Cardiac muscle cell (in vitro differentiated cells and primary cell): ENCODE data around the gene EEPD1. TPM values are rescaled to one million over a fixed set of nuclear protein-coding genes. Genes with fewer than 3 reads are reported as not detected.

ENCODE experiments used
- DNase-seq, 2 donors: peaks; one replicate each; pipeline versions ENCODE4 v3.0.0 to v3.0.0-alpha.2; 2010 to 2017; ENCODE audit warnings: low read depth in 1 of 2, low spot score in 1 of 2
- H3K27ac ChIP-seq: fragments of 200-600 bp; sonication (generic); 2 replicates; pipeline ENCODE4 v1.5.1; 2016
- H3K27me3 ChIP-seq: fragments of 200-600 bp; sonication (generic); 2 replicates; pipeline ENCODE4 v1.6.0; 2016; ENCODE audit warnings: control low read depth
- H3K36me3 ChIP-seq: fragments of 200-600 bp; sonication (generic); 2 replicates; pipeline ENCODE4 v1.5.1; 2016; ENCODE audit warnings: control low read depth
- H3K4me1 ChIP-seq: fragments of 200-600 bp; sonication (generic); 2 replicates; pipeline ENCODE4 v1.8.1; 2017; ENCODE audit warnings: low read depth, mild to moderate bottlenecking, mixed run types
- H3K4me3 ChIP-seq: fragments of 200-600 bp; sonication (generic); 2 replicates; pipeline ENCODE4 v1.5.1; 2016; ENCODE audit warnings: mild to moderate bottlenecking
- H3K9me3 ChIP-seq: fragments of 200-600 bp; sonication (generic); 2 replicates; pipeline ENCODE4 v1.5.1; 2017; ENCODE audit warnings: low read depth, mild to moderate bottlenecking, control low read depth
- CTCF ChIP-seq: IDR thresholded peaks from 2 replicates; pipeline ENCODE4 v1.5.1; 2012; ENCODE audit warnings: low read depth, mild to moderate bottlenecking, low read length
- polyA plus RNA-seq: library from polyadenylated mRNA; unstranded; fragments of >200 nt; fragmentation: Nextera tagmentation; extraction: Ambion mirVana; gene quantifications from 2 replicates; pipeline ENCODE4 v1.2.1, GENCODE V29; 2016
- total RNA-seq: library from RNA; depleted of rRNA; stranded (reverse); fragments of >200 nt; gene quantifications from 2 replicates; pipeline ENCODE4 v1.2.3, GENCODE V29; 2016

The EEPD1 gene
- total and polyA plus RNA-seq, 2 experiments from 2014 or later: 4.8 to 11.9 TPM

GRCh38 chr7:36348771-36349170, 195.7 kb downstream of the EEPD1 start:
- H3K27ac ChIP-seq: no peak overlapping the region
- TF ChIP-seq CTCF: no peak

DNA sequence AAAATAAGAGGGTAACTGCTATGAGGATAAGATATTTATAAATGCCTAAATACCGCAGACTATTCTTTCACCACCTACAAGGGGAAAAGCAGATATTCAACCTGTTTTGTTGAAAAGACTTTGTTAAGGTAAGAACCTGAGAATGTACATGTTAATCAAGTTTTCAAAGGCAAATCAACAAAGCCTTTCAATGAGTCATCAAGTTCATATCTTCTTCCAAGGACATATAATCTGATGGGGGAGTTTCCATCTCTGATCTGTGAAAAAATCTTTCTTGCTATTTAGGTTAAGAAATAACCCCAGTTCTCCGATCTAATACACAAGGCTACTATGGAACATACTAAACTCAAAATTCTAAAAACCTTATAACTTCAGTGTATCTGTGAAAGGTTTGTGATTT, 196.6 kb downstream of the EEPD1 start:
- Histone ChIP-seq H3K27ac (no peak overlapping the region), H3K36me3 (no peaks in the 10 kb centered on the region), H3K9me3 (no peaks in the 10 kb centered on the region), H3K27me3 (no peaks in the 10 kb centered on the region), H3K4me3 (no peak overlapping the region), H3K4me1 (no peaks in the 10 kb centered on the region)
- no peak for DNase-seq
- no peak for TF ChIP-seq CTCF

More at GRCh38 chr7:36348771-36349170, 195.7 kb downstream of the EEPD1 start:
- DNase-seq: no peak
- Histone ChIP-seq H3K27me3 (no peaks in the 10 kb centered on the region), H3K9me3 (no peaks in the 10 kb centered on the region), H3K36me3 (no peaks in the 10 kb centered on the region), H3K4me1 (no peaks in the 10 kb centered on the region), H3K4me3 (no peak overlapping the region)

Other genes starting within 250 kb of the EEPD1 start
- 14.4 and 56.7 TPM in 2 replicates for gene ANLN, start 236.6 kb downstream of the EEPD1 start, total RNA-seq
- gene ANLN, start 236.6 kb downstream of the EEPD1 start, polyA plus RNA-seq: 10.1 and 50.1 TPM in 2 replicates